Measurements from ENCODE around the gene HRAS.

- TF ChIP-seq TAF1 (IDR thresholded peaks at IDR 0.05; ENCODE audit: low read depth, low read length) = no peak
- TF ChIP-seq POLR2AphosphoS5 (IDR thresholded peaks at IDR 0.05; ENCODE audit: low read depth, low read length) = no peak
Observed at GRCh38 chr11:560305-561147, 25.1 kb upstream of the HRAS start, which contains the start of the genes LMNTD2 and RASSF7.
